ENCODE data around the gene CNOT6. TPM values are rescaled to one million over a fixed set of nuclear protein-coding genes. Genes with fewer than 3 reads are reported as not detected.
"Not testable (repeated sequence)": the region's sequence is repeated elsewhere in the genome, so short reads cannot be mapped to it uniquely, and the experiment has no call there.

Gene CNOT6
- total and polyA plus RNA-seq, 8 donors, result 3.8 to 14.1 (median 5.9) TPM

DNA sequence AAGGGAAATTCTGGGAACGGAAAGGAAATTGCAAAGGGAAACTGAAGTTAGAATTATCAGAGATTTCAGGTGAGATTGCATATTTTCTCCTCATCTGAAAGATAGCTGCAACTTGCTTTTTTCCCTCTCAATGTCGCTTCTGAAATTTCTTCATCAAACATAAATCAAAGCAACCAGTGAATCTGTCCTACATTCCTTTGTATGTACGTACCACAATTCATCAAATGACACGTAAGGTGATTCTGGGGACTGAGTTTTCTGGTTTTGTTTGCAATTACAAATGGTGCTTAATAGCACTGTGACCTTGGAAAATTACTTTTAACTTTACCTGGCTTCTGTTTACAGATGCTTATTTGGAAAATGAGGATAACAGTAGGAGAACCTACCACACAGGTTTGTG lies 21.9 kb upstream of the CNOT6 start:
- H3K4me1 ChIP-seq, result no peaks in the 10 kb centered on the region
- no peak overlapping the region for H3K4me3 ChIP-seq
- no peak for FAIRE-seq
- TF ChIP-seq CTCF (IDR thresholded peaks at IDR 0.05), result no peak
- H3K27ac ChIP-seq, result peak overlapping the region in 3 of 4 donors; percentile 8 to 36 (median 24)
- 48% methylated on average over 4 of the region's 4 CpGs for WGBS, 2 donors
- H3K27me3 ChIP-seq, result no peaks in the 10 kb centered on the region
- no peaks in the 10 kb centered on the region for H3K9me3 ChIP-seq
- H3K36me3 ChIP-seq, result no peaks in the 10 kb centered on the region
- no peak for DNase-seq
- ATAC-seq, result peak in 3 of 4 donors; percentile 28 to 56 (median 43)
- intact Hi-C loops (cut with DNase I), result no loop called here

- intact Hi-C loops (cut with DNase I); H3K4me3 ChIP-seq; H3K36me3 ChIP-seq; H3K27me3 ChIP-seq; FAIRE-seq; H3K9me3 ChIP-seq; ATAC-seq; H3K4me1 ChIP-seq: not testable (repeated sequence)
- 83 to 92% methylated on average over 8 of the region's 8 CpGs for WGBS, 2 donors
- peak overlapping the region in 1 of 4 donors; percentile 18 for H3K27ac ChIP-seq
- peak in 1 of 6 donors; percentile 8 for DNase-seq
These were observed 20.8 kb upstream of the CNOT6 start for GRCh38 chr5:180473386-180473785.

DNA sequence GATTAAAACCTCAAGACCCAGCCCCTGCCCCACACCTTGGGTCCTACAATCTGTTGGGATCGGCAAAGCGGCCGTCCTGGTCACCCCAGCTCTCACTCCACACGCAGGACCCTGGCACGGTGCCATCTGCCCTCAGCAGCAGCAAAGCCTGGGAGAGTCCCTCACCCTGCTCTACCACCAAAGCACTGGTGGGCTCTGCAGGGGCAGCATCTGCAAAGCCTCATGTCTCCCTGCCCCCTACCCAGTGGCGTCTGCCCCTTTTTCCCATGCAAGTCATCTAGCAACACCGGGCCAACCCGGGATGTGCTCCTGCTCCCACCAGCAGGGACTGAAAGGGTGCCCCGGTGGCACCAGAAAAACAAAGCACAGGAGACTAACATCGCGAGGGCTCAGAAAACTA lies 19.6 kb upstream of the CNOT6 start:
- no peak for TF ChIP-seq CTCF (IDR thresholded peaks at IDR 0.05)
- H3K4me1 ChIP-seq, result no peaks in the 10 kb centered on the region
- no peaks in the 10 kb centered on the region for H3K27me3 ChIP-seq
- ATAC-seq (no peak), FAIRE-seq (no peak), DNase-seq (peak in 1 of 6 donors; percentile 64)
- no peak overlapping the region for H3K4me3 ChIP-seq
- H3K36me3 ChIP-seq, result no peaks in the 10 kb centered on the region
- WGBS, 2 donors, result 70 to 71% methylated on average over 11 of the region's 11 CpGs
- intact Hi-C loops (cut with DNase I), result no loop called here
- H3K9me3 ChIP-seq, result no peaks in the 10 kb centered on the region
- H3K27ac ChIP-seq, result no peak overlapping the region

GRCh38 chr5:180475969-180476524 lies 18.1 kb upstream of the CNOT6 start:
- 89 to 92% methylated on average over 20 of the region's 20 CpGs for WGBS, 2 donors
- DNase-seq, result peak in 1 of 6 donors; percentile 28
- H3K4me3 ChIP-seq; H3K27ac ChIP-seq; H3K9me3 ChIP-seq; ATAC-seq; H3K27me3 ChIP-seq; FAIRE-seq; intact Hi-C loops (cut with DNase I); H3K4me1 ChIP-seq; H3K36me3 ChIP-seq: not testable (repeated sequence)

DNA sequence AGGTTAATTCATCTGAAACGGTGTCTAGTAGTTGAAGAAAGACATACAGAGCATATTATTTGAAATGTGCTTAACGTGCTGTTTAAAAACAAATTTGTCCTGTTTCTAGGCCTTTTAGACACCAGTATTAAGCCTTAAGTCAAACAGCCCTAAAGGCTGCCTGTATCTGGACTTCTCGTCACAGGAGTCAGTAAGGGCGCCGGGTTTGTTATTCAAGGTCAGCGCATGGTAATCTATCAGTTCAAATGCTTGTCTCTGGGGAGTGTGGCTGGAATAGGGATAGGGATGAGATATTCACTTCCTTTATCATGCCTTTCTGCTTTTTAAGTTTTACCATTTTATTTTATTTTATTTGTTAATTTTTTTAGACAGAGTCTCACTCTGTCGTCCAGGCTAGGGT lies 9.4 kb upstream of the CNOT6 start:
- Histone ChIP-seq H3K4me3 (no peak overlapping the region), H3K4me1 (no peaks in the 10 kb centered on the region), H3K27ac (peak overlapping the region in 2 of 4 donors; percentile 27 to 28), H3K36me3 (no peaks in the 10 kb centered on the region), H3K27me3 (no peaks in the 10 kb centered on the region), H3K9me3 (no peaks in the 10 kb centered on the region)
- WGBS, 2 donors, result 25 to 27% methylated on average over 7 of the region's 7 CpGs
- no peak for TF ChIP-seq CTCF (IDR thresholded peaks at IDR 0.05)
- peak in 2 of 4 donors; percentile 62 to 63 for ATAC-seq
- DNase-seq, result peak in 1 of 6 donors; percentile 8
- no peak for FAIRE-seq
- intact Hi-C loops (cut with DNase I), result no loop called here

- no peak for DNase-seq
- 94 to 95% methylated on average over 9 of the region's 9 CpGs for WGBS, 2 donors
- intact Hi-C loops (cut with DNase I), result no loop called here
- H3K4me3 ChIP-seq, result no peak overlapping the region
- no peaks in the 10 kb centered on the region for H3K27me3 ChIP-seq
- H3K4me1 ChIP-seq, result no peaks in the 10 kb centered on the region
- no peaks in the 10 kb centered on the region for H3K9me3 ChIP-seq
- FAIRE-seq, result no peak
- H3K27ac ChIP-seq, result no peak overlapping the region
- H3K36me3 ChIP-seq, result no peaks in the 10 kb centered on the region
- ATAC-seq, result no peak
- no peak for TF ChIP-seq CTCF (IDR thresholded peaks at IDR 0.05)
These were observed 7.5 kb upstream of the CNOT6 start for GRCh38 chr5:180486636-180487149.

Measured in pancreas (tissue), 10 donors.